GM12878 (cell line): ENCODE measurements around the gene CBX2. TPM values are rescaled to one million over a fixed set of nuclear protein-coding genes. Genes with fewer than 3 reads are reported as not detected.

Experiments used
- ATAC-seq: fragments of 200-7000 bp; cut with Tn5 transposase; 3 replicates; pipeline ENCODE4 v1.9.1; 2020; ENCODE audit warnings: mild to moderate bottlenecking, moderate library complexity
- BruUV-seq: library from RNA; stranded (reverse); fragments of 400-500 nt; replicated peaks from 2 replicates; lab custom pipeline; 2021; lab: Mats Ljungman, UMichigan
- CTCF ChIA-PET: fragments of 300-600 bp; sonication (Branson Sonifier 250); formaldehyde crosslinking; extraction: SDS; loops from one replicate; lab custom pipeline; 2021; ENCODE audit warnings: inconsistent platforms; lab: Yijun Ruan, JAX
- POLR2A ChIA-PET: fragments of 350-600 bp; formaldehyde crosslinking; extraction: SDS; loops from one replicate; lab custom pipeline; 2021; ENCODE audit warnings: inconsistent platforms; lab: Charles Lee
- RAD21 ChIA-PET: fragments of 300-600 bp; sonication (Branson Sonifier 250); formaldehyde crosslinking; loops from one replicate; lab custom pipeline; 2023; ENCODE audit warnings: antibody characterized with exemption; ENCODE audit not compliant: unreplicated experiment; lab: Charles Lee
- SMC1A ChIA-PET: fragments of 300-600 bp; sonication (Branson Sonifier 250); formaldehyde crosslinking; loops from one replicate; lab custom pipeline; 2023; ENCODE audit not compliant: unreplicated experiment, uncharacterized antibody; lab: Charles Lee
- DNase-seq: peaks from one replicate; pipeline ENCODE4 v3.0.0-alpha.2; 2011; ENCODE audit warnings: low read depth, low spot score
- FAIRE-seq: peaks from 3 replicates; lab custom pipeline; 2011; peaks lifted over from hg19 to GRCh38; lab: Jason Lieb, UNC
- H2AFZ ChIP-seq: 2 replicates; pipeline ENCODE4 v1.6.0; 2011; ENCODE audit warnings: low read depth, low read length, control low read depth; ENCODE audit not compliant: control insufficient read depth
- H3K27ac ChIP-seq: 2 replicates; pipeline ENCODE4 v1.5.1; 2011; ENCODE audit warnings: control low read depth; ENCODE audit not compliant: control insufficient read depth, insufficient read depth
- H3K27me3 ChIP-seq, 2 experiments: replicated peaks in 1 of 2; 2 replicates each; pipeline versions ENCODE4 v1.6.0 to v1.6.1; 2011; ENCODE audit warnings: low read length in 1 of 2; ENCODE audit not compliant: control insufficient read depth in 2 of 2, insufficient read depth in 2 of 2
- H3K36me3 ChIP-seq, 2 experiments: 2 replicates each; pipeline ENCODE4 v1.5.1; 2011; ENCODE audit warnings: low read length in 1 of 2; ENCODE audit not compliant: control insufficient read depth in 2 of 2, insufficient read depth in 2 of 2
- H3K4me1 ChIP-seq: 2 replicates; pipeline ENCODE4 v1.6.1; 2011; ENCODE audit warnings: mild to moderate bottlenecking, low read length, moderate library complexity, mixed read lengths; ENCODE audit not compliant: control insufficient read depth, insufficient read depth
- H3K4me2 ChIP-seq: 2 replicates; pipeline ENCODE4 v1.6.0; 2011; ENCODE audit warnings: control low read depth; ENCODE audit not compliant: control insufficient read depth, insufficient read depth
- H3K4me3 ChIP-seq: fragments of 200-600 bp; sonication (generic); 2 replicates; pipeline ENCODE4 v1.5.1; 2016
- H3K79me2 ChIP-seq: 2 replicates; pipeline ENCODE4 v1.6.0; 2011; ENCODE audit warnings: low read length; ENCODE audit not compliant: control insufficient read depth, insufficient read depth
- H3K9ac ChIP-seq: 2 replicates; pipeline ENCODE4 v1.8.0; 2011; ENCODE audit warnings: low read length, control low read depth, mixed read lengths; ENCODE audit not compliant: control insufficient read depth, insufficient read depth
- H3K9me3 ChIP-seq: replicated peaks from 3 replicates; pipeline ENCODE4 v1.5.1; 2011; ENCODE audit warnings: mild to moderate bottlenecking, low read length; ENCODE audit not compliant: control insufficient read depth, insufficient read depth
- H4K20me1 ChIP-seq: 2 replicates; pipeline ENCODE4 v1.6.0; 2011; ENCODE audit not compliant: control insufficient read depth, insufficient read depth
- CBX3 ChIP-seq: fragments of 200-600 bp; sonication (generic); IDR thresholded peaks from 2 replicates; pipeline ENCODE4 v1.6.1; 2016; ENCODE audit warnings: low read depth, borderline replicate concordance
- CREB1 ChIP-seq: IDR thresholded peaks from 2 replicates; pipeline ENCODE4 v1.6.1; 2012; ENCODE audit warnings: low read depth, mild to moderate bottlenecking, inconsistent platforms
- NR2F1 ChIP-seq: fragments of 450-650 bp; conservative IDR thresholded peaks from 2 replicates; pipeline ENCODE4 v1.6.1; 2017; ENCODE audit warnings: mild to moderate bottlenecking
- POLR2A ChIP-seq: IDR thresholded peaks from 2 replicates; pipeline ENCODE4 v1.6.1; 2011; ENCODE audit warnings: low read depth, mild to moderate bottlenecking, low read length
- POLR2AphosphoS5 ChIP-seq: IDR thresholded peaks from 2 replicates; pipeline ENCODE4 v1.6.1; 2011; ENCODE audit warnings: mild to moderate bottlenecking, low read length, inconsistent platforms
- RAD21 ChIP-seq: IDR thresholded peaks from 2 replicates; pipeline ENCODE4 v1.6.1; 2011; ENCODE audit warnings: mild to moderate bottlenecking, low read depth, low read length, moderate library complexity; ENCODE audit not compliant: insufficient read depth
- RELA ChIP-seq: fragments of 450-650 bp; IDR thresholded peaks from 2 replicates; pipeline ENCODE4 v1.8.0; 2014; ENCODE audit warnings: borderline replicate concordance; ENCODE audit not compliant: partially characterized antibody
- SMC3 ChIP-seq: IDR thresholded peaks from 2 replicates; pipeline ENCODE4 v1.6.1; 2011; ENCODE audit warnings: low read length, improper control_type of control experiment, borderline replicate concordance
- YBX1 ChIP-seq: fragments of 450-650 bp; IDR thresholded peaks from 2 replicates; pipeline ENCODE4 v1.6.1; 2016; ENCODE audit warnings: antibody characterized with exemption
- YY1 ChIP-seq: IDR thresholded peaks from 2 replicates; pipeline ENCODE4 v1.6.1; 2011; ENCODE audit warnings: low read depth, mild to moderate bottlenecking, low read length
- ZBED1 ChIP-seq: IDR thresholded peaks from 2 replicates; pipeline ENCODE4 v1.6.1; 2016; ENCODE audit warnings: borderline replicate concordance
- ZNF622 ChIP-seq: fragments of 450-650 bp; IDR thresholded peaks from 2 replicates; pipeline ENCODE4 v1.6.1; 2017; ENCODE audit warnings: mild to moderate bottlenecking, inconsistent platforms
- WGBS: methylation state at CpG from one replicate; pipeline ENCODE4 v1.1.6; 2016; ENCODE audit warnings: low lambda C conversion rate; ENCODE audit not compliant: insufficient replicate concordance, insufficient coverage; ENCODE audit errors: missing lambda C conversion rate; 5-methylcytosine and 5-hydroxymethylcytosine counted together
- in situ Hi-C: fragments of 300-500 bp; cut with MboI; formaldehyde crosslinking; loops from 9 replicates; pipeline ENCODE4 v1.14.3; 2018; ENCODE audit warnings: mixed read lengths
- intact Hi-C: fragments of 100-400 bp; cut with micrococcal nuclease; formaldehyde crosslinking; loops from one replicate; pipeline ENCODE4 v1.14.2; 2022; ENCODE audit not compliant: unreplicated experiment
- polyA plus RNA-seq, 11 experiments: library from polyadenylated mRNA; depleted of rRNA in 4 of 11; unstranded in 6 of 11; stranded (reverse) in 5 of 11; fragments of >200 nt; fragmentation: Nextera tagmentation in 4 of 11; fragmentation: Illumina TruSeq in 1 of 11; extraction: Ambion mirVana in 4 of 11; extraction: Trizol in 1 of 11; gene quantifications; 1 replicate in 1 of 11; 2 replicates in 10 of 11; pipeline versions ENCODE4 v1.2.1 to v1.2.3, GENCODE V29; 2011 to 2016; ENCODE audit warnings: inconsistent platforms in 2 of 11, missing spikeins in 2 of 11, low read depth in 1 of 11
- total RNA-seq, 4 experiments: library from RNA; depleted of rRNA in 3 of 4; stranded (reverse); fragments of >200 nt in 3 of 4; fragmentation: Illumina TruSeq in 1 of 4; extraction: Trizol in 1 of 4; gene quantifications; 2 replicates each; pipeline versions ENCODE4 v1.2.1 to v1.2.3, GENCODE V29; 2013 to 2021
- TF ChIP-seq, protein P1 (sequence below), 3 experiments: IDR thresholded peaks in 2 of 3; conservative IDR thresholded peaks in 1 of 3; 2 replicates each; pipeline ENCODE4 v1.5.1; 2011; ENCODE audit warnings: low read depth in 3 of 3, low read length in 3 of 3, mild to moderate bottlenecking in 3 of 3, control low read depth in 2 of 3, moderate library complexity in 2 of 3, inconsistent platforms in 1 of 3, mixed read lengths in 1 of 3; ENCODE audit not compliant: control insufficient read depth in 2 of 3, insufficient read depth in 1 of 3; ENCODE audit errors: extremely low read depth in 1 of 3

CBX2 gene
- total and polyA plus RNA-seq, 10 of the 15 experiments (the other 5 are each of a cell fraction or from before 2014, with no cell fraction given), result 0.35 to 7.5 (median 4.2) TPM

DNA sequence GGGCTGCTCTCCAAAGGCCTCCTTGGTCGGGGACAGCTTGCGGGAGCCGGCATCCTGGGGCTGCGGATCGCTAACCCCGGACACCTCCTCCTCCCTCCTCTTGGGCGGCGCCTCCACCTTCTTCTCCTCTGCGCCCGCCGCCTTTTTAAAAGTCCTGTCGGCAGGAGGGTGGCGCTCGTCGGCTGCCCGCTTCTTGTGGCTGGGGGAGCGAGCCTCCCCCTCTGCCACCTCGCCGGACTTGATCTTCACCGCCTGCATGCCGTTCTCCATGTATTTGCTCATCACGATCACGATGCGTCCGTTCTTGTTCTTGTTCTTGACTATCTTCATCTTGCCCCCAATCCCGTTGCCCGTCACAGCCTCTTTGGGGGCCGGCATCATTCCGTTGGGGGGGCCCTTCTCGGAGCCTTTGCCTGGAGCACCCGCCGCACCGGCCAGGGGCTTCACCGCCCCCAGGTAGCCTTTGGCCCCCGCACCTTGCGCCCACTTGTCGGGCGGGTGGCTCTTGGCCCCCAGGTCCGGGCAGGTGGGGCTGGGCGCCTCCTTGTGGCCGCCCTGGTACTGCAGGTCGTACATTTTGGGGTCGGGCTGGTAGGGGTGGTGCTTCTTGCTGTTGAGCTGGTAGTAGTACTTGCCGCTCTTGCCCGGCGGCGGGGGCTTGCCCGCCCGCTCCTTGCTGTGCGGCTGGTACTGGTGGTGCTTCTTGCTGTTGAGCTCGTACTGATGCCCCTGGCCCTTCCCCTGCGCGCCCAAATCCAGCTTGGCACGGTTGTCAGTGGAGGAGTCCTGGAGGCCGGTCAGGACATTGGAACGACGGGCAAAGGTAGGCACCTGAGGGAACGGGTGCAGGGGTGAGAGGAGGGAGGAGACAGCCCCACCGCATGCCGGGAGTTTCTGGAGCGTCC, 56.9 kb downstream of the CBX2 start:
- in situ Hi-C loops (no loop called here), intact Hi-C loops (loop anchor here (5.0 kb wide), 2 partner anchors 33 to 88 kb away; no protein-coding TSS in a partner anchor)
- no peak for TF ChIP-seq YBX1
- TF ChIP-seq CBX3, result no peak
- TF ChIP-seq SMC3, result peak; percentile 32; the same call in 1 of the 2 replicates
- 0 out of 2 replicates have a peak, but pooled peaks have one; percentile 12 for TF ChIP-seq NR2F1
- peak; percentile 27; the same call in 1 of the 2 replicates for TF ChIP-seq YY1
- TF ChIP-seq POLR2A, result peak; percentile 62
- TF ChIP-seq POLR2AphosphoS5, result peak; percentile 32; the same call in 1 of the 2 replicates
- TF ChIP-seq, protein P1, sequence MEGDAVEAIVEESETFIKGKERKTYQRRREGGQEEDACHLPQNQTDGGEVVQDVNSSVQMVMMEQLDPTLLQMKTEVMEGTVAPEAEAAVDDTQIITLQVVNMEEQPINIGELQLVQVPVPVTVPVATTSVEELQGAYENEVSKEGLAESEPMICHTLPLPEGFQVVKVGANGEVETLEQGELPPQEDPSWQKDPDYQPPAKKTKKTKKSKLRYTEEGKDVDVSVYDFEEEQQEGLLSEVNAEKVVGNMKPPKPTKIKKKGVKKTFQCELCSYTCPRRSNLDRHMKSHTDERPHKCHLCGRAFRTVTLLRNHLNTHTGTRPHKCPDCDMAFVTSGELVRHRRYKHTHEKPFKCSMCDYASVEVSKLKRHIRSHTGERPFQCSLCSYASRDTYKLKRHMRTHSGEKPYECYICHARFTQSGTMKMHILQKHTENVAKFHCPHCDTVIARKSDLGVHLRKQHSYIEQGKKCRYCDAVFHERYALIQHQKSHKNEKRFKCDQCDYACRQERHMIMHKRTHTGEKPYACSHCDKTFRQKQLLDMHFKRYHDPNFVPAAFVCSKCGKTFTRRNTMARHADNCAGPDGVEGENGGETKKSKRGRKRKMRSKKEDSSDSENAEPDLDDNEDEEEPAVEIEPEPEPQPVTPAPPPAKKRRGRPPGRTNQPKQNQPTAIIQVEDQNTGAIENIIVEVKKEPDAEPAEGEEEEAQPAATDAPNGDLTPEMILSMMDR (IDR thresholded peaks at IDR 0.05 in 2 of 3, conservative IDR thresholded peaks at IDR 0.05 in 1 of 3; ENCODE audit: control insufficient read depth in 2 of 3, extremely low read depth in 1 of 3, insufficient read depth in 1 of 3, low read depth in 3 of 3, low read length in 3 of 3), result peak; percentile 49 to 73 (median 55)
- TF ChIP-seq RAD21, result peak; percentile 38
- no peak for TF ChIP-seq ZBED1
- TF ChIP-seq ZNF622, result no peak
- no peak for TF ChIP-seq CREB1
- TF ChIP-seq RELA, result no peak
- FAIRE-seq (no peak), DNase-seq (no peak), ATAC-seq (no peak)
- ChIA-PET CTCF (interaction anchor here (1.1 to 3.3 kb wide), 6 partner anchors 11 to 136 kb away, joined by 3 to 19 read pairs (median 4); no protein-coding TSS in a partner anchor), SMC1A (interaction anchor here (1.0 to 1.1 kb wide), 3 partner anchors 16 to 45 kb away, joined by 3 read pairs; no protein-coding TSS in a partner anchor), POLR2A (interaction anchor here (0.8 to 1.2 kb wide), 2 partner anchors 23 to 38 kb away, joined by 3 to 4 read pairs; partner anchors contain the start of gene CBX8), RAD21 (no interaction called here)
- H4K20me1 ChIP-seq, result 0 out of 2 replicates have a peak, but pooled peaks cover 5% of the 10 kb centered on the region
- H3K36me3 ChIP-seq, result peaks cover 0 to 17% of the 10 kb centered on the region in 2 experiments; a peak in 2 of 4 replicates
- no peak overlapping the region for H2AFZ ChIP-seq
- no peaks in the 10 kb centered on the region for H3K9me3 ChIP-seq
- H3K79me2 ChIP-seq, result peaks cover 22% of the 10 kb centered on the region
- H3K27me3 ChIP-seq, result no peaks in the 10 kb centered on the region
- BruUV-seq, result no TSS peak
- no peak overlapping the region for H3K4me2 ChIP-seq
- WGBS, result 92% methylated on average over 44 of the region's 61 CpGs
- no peak overlapping the region for H3K4me3 ChIP-seq
- peaks cover 13% of the 10 kb centered on the region for H3K4me1 ChIP-seq
- H3K27ac ChIP-seq, result no peak overlapping the region
- no peak overlapping the region for H3K9ac ChIP-seq
